Sciatic nerve (tissue), 2 donors: ENCODE measurements around the gene TBKBP1. TPM values are rescaled to one million over a fixed set of nuclear protein-coding genes. Genes with fewer than 3 reads are reported as not detected.
"Not testable (repeated sequence)": the region's sequence is repeated elsewhere in the genome, so short reads cannot be mapped to it uniquely, and the experiment has no call there.

ENCODE experiments used
- ATAC-seq: fragments of 200-7000 bp; cut with Tn5 transposase; one replicate; pipeline ENCODE4 v1.9.1; 2020; ENCODE audit warnings: mild to moderate bottlenecking, moderate library complexity
- DNase-seq: peaks from one replicate; pipeline ENCODE4 v3.0.0-alpha.2; 2020; ENCODE audit warnings: low spot score
- intact Hi-C: fragments of 100-400 bp; cut with DNase I; formaldehyde crosslinking; loops from one replicate; pipeline ENCODE4 v1.14.2; 2022
- total RNA-seq: library from RNA; stranded (reverse); fragmentation: NEBNext Ultra II Directional; extraction: Animal tissue kit (Norgen Biotek cat#: 25700); gene quantifications from one replicate; pipeline ENCODE4 v1.2.1, GENCODE V29; 2021
- donor health status: DM: no; HTN: no; CAD: no.
- donor health status: DM: no; HTN: no; CAD: no.

TBKBP1 gene
- total RNA-seq, 1 donor from 2014 or later, result 19.9 TPM

DNA sequence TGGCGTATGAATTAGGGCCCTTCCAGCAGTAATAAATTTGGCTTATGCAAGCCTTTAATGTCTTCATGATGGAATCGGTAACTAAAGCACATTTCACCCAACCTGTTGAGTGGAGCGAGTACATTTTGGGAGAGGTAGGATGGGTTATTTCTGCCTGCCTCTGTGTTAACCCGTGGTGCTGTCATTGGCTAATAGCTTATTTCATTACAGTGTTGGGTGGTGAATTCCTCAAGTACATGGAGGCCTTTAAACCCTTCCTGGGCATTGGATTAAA is 17.8 kb upstream of the TBKBP1 start:
- intact Hi-C loops, result no loop called here
- ATAC-seq (no peak), DNase-seq (no peak)

DNA sequence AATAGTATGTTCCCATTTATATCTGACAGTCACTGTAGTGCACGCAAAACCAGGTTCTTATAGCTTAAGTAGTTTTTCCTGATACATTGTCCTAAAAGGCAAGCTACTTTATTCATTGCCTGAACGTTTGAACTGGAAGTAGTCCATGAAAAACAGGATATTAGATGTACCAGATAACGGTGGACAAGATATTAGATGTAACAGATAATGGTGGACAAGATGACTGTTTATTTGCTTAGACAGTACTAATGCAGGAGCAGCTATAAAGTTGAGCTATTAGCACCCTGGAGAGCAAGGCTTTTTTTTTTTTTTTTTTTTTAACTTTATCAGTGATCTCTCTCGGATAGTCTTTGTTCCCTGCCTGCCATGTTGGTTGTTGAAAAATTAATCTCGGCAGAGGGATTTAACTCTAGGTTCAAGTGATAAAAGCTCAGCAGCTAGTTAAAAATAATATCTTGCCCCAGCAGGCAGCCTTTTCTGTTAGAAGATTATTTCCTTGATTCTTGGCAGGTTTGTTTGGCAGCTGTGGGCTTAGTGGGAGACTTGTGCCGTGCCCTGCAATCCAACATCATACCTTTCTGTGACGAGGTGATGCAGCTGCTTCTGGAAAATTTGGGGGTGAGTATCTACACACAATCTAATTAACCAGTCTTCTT is 17.3 kb upstream of the TBKBP1 start:
- intact Hi-C loops, result no loop called here
- ATAC-seq (no peak), DNase-seq (no peak)

DNA sequence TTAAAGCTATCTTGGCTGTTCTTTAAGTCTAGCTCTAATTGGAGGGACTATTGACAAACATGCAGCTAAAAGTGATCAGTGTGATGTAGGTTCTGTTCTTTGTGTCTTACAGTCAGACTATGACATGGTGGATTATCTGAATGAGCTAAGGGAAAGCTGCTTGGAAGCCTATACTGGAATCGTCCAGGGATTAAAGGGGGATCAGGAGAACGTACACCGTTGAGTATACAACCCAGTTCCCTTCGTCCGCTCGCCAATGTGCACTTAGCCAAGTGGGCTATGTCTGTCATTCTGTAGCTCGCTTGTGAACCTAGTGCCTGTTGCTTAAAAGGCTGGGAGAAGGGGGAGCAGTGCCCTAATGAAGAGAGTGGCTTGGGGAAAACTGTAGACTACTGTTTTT is 15.8 kb upstream of the TBKBP1 start:
- intact Hi-C loops, result no loop called here
- ATAC-seq (no peak), DNase-seq (no peak)

DNA sequence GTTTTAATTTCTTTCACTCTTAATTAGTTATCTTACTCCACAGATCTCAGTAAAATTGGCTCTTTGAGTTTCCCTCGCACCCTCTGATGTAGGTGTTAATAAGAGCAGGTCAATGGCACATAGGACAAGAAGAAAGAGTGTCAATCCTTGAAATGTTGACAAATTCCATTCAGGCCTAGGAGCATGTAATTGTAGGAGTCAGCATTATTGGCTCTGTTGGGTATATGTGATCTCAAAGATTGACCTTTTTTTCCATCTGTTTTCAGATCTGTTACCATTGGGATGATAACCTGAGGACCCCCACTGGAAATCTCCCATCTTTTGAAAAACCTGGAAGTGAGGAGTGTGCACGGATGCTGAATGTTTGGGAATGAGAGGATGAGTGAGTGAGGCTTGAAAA is 11.8 kb upstream of the TBKBP1 start:
- DNase-seq, result no peak
- intact Hi-C loops, result no loop called here
- no peak for ATAC-seq

DNA sequence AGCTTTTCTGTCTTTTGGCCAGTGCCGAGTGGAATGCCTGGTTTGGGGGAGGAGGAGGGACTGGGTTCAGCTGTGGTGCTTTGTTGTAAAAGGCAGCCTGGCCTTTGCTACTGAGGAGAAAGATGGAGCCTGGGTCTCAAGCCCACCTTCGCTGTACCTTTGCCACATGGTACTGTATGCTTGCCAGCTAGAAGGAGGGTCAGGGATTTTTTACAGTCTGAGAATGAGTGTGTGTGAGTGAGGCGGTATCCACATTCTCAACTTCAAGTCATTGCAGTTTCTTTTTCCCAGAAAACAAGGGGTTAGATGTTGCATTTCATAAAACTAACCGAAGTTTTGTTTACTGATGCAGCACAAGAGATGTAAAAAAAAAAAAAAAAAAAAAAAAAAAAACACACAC is 11.2 kb upstream of the TBKBP1 start:
- peak; percentile 56 for ATAC-seq
- DNase-seq, intact Hi-C loops: not testable (repeated sequence)

DNA sequence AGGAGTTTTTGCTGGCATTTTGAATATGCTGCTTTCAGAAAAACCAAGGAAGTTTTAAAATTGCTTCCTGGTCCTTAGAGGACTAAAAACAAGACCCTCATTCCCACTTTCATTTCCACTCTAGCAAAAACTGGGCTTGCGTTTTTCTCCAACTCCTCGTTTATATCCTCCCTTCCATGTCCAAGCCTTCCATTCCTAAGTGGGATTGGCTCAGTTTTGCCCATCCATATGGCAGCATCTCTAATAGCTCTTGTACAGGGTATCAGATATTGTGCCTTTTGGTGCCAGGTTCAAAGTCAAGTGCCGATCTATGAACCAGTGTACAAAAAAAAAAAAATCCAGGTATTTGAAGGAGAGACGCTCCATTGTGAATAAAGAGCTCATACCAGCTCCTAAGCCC is 9.9 kb upstream of the TBKBP1 start:
- intact Hi-C loops, result no loop called here
- DNase-seq, result no peak
- no peak for ATAC-seq

DNA sequence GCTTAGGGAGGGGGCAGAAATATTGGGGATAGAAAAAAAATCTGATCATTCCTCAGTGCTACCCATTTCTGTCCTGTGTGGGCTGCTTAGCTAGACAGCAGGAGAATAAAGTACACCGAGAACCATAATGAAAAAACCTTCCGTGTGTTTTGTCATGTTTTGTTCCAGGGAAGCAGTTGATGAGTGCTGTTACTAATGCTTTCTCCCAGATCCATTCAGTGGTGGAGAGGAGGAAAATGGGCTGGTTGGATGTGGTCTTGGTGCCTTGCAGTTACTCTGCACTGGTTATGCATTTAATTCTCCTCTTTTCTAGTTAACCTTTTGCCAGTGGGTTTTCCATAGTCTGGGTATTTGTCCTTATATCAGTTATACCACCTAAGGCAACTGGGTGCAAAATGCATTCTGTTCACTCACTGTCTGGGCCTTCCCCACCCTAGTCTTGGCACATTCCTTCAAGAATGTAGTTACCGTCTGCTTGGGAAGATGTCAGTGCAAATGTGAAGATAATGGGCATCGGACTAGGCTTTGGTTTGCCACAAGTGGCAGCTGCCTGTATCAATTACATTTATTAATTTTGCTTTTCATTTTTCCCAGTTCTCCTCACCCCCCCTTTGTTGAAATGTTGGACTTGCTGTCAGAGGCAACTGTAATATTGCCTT is 9.3 kb upstream of the TBKBP1 start:
- intact Hi-C loops, result no loop called here
- no peak for DNase-seq
- ATAC-seq, result no peak

DNA sequence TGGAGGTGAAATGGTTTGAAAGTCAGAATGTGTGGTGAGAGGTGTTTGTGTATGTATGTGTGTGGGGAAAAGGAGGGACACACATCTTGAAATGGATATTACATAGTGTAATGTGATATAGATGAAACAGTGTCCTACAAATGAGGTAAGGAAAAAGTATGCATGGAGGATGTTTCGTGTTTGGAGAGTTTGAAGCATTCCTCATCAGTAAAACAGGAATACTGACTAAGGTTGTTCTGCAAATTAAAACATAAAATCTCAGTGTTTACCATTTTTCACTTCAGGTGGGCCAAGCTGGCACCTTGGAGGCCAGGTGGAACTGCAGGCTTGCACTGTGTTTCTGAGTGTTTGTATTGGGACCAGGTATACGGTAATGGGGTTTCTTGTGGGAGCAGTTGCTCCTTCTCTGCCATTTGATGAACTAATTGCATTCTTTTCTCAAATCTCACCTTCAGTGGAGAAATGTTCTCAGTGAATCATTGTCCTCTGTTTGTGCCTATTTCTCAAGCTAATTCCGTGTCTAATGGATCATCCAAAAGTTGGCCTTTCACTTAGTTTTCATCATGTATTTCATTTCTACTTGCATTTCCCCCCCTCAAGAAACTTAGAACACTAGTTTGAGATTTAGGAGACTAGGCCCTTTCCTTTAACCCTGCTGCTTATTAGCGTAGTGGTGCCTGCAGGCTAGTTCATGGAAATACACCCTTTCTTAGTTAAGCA is 8.2 kb upstream of the TBKBP1 start:
- DNase-seq (no peak), ATAC-seq (no peak)
- intact Hi-C loops, result no loop called here

DNA sequence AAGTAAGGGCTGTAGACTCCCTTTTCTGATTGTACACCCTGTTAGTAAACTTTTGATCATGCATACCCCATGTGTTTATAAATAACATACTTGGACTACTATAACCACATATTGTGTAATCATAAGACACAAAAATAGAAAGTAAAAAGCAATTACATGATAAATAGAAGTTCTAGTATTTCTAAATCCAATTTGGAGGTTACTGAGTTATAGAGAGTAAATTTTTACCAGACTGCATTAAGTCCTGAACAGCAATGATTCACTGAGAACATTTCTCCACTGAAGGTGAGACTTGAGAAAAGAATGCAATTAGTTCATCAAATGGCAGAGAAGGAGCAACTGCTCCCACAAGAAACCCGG is 7.7 kb upstream of the TBKBP1 start:
- no peak for ATAC-seq
- no peak for DNase-seq
- intact Hi-C loops, result no loop called here

DNA sequence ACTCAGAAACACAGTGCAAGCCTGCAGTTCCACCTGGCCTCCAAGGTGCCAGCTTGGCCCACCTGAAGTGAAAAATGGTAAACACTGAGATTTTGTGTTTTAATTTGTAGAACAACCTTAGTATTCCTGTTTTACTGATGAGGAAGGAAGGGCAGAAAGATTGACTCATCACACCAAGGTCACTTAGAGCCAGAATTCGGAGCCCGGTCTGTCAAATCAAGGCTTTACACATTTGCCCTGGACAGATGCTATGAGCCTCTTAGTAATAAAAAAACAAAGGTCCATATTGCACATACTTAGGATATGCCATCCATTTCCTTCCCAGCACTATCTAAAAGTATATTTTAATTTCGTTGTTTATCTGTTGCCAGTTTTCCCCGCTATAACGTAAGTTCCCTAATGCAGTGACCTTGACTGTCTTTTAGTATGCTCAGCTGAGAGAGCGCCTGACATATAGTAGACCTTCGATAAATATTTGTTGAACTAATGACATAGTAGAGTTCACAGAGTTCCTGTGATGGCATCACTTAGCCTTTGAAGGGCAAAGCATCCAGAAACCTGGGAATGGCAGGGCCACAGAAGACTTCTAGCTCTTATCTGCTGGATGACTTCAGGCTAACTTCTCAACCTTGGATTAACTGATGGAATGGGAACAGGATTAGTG is 7.2 kb upstream of the TBKBP1 start:
- ATAC-seq, result no peak
- DNase-seq, result no peak
- intact Hi-C loops, result no loop called here

DNA sequence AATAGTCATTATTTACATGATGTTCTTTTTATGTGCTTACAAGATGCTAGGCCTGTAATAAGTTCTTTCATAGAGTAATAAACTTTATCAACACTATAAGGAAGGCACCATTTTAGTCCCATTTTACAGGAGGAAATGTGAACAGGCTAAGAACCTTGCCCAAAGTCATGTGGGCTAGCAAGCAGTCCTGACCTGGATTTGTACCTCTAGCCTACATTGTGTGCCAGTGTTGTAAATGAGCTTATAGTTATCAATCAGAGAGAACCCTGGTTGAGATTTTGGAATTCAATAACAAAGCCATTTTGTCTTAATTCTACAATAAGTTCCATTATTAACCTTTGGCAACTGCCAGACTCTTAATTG is 6.7 kb upstream of the TBKBP1 start:
- DNase-seq (no peak), ATAC-seq (no peak)
- intact Hi-C loops, result no loop called here

DNA sequence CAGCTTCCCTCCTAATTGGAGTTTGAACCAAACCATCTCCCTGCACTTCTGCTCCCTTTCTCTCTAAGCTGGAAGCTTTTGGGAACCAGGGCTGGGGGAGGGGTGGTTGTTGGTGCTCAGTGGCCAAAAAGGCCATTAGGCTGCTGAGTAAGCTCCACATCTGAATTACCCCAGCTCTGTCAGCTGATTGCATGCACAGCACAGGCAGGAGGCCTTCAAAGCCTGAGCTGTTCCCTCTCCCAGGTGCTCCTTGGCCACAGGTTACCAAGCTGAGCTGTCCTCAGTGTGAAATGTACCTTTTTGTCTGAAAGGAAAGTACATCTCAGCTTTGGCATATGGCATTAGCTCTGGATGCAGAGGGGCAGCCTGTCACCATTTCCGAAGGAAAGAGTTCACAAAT is 6.2 kb upstream of the TBKBP1 start:
- intact Hi-C loops, result no loop called here
- DNase-seq (no peak), ATAC-seq (no peak)

DNA sequence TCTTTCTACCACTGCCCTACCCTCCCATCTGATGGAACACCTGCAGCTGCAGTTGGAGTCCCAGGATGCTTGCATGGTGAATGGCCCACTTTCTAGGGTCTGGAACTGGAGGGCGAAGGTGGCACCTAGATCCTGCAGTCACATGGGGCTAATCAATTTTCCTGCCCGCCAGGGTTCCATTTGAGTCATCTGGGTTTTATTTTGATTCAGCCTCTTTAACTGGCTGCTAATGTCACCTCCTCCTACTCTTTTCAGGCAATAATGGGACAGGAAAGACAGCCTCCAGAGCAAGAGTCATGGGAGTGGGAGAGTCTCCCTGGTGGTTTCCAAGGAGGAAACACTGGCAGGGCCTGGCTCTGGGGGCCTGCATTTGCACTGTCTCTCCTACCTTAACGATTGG is 3.8 kb upstream of the TBKBP1 start:
- intact Hi-C loops, result no loop called here
- DNase-seq, result no peak
- no peak for ATAC-seq

DNA sequence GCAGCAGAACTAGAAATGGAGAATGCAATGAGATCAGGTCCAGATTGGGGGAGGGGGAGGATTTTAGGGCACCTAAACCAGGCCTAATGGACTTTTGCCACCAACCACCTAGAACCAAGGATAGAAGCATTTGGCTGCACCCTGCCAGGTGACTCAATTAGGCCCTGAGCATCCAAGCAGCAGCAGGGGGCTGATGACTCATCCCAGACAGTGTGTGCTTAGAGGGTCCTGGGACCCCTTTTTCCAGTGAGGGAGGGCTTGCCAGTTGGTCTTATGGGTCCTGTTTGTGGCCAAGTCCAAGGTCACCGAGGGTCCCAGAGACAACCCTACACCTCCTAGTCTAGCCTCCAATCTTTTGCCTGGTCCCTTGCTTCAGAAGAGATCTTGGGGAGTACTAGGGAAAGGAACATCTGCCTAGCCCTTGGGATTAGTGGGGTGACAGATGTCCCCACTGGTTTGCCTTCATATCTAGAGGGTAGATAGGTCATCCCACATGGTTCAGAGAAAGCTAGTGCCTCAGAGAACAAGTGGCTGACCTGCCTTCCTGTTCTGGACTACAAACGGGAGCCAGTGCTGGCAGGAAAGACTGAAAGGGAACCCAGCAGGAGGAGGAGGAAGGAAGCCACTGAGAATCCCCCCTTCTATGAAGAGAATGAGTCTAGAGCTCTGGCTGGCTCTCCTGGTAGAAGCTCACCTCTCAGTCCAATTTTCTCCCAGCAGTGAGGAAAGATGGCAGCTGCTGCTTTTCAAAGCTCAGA is 1.6 kb upstream of the TBKBP1 start:
- DNase-seq (no peak), ATAC-seq (no peak)
- intact Hi-C loops, result no loop called here

DNA sequence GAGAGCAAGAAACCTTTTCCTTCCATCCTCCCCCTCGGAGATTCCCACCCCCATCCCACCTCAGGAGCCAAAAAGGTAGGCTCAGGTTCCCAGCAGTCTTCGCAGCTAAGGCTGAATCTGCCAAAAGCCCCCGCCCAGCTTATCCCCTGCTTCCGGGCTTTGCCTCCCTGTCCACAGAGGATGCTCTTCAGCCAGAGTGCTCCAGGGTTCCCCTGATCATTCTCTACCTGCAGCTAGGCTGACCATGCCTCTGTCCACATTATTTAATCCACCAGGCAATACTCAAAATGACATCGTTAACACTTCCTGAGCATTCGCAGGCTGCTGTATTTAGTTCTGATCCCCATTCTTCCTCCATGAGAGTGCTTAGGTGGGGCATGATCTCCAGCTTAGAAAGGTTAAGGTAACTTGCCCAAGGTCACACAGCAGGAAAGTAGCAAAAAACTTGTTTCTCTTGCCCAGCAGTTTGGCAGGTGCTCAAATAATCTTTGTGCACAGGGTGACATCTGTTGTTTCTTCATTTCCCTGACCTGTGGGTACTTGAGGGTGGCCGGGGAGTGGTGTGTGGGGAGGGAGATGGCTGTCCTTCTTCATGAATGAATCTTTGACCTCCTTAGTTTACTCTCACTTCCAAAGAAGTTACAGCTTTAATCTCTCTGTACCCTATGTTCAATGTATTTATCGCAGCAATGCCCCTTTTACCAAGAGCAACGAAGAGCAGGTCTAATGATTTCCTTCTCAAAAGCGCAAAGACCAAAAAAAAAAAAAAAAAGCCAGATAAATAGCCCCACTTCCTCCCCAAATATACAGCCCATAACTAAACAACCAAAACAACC is 848 bp upstream of the TBKBP1 start:
- DNase-seq (no peak), ATAC-seq (no peak)
- intact Hi-C loops, result no loop called here

DNA sequence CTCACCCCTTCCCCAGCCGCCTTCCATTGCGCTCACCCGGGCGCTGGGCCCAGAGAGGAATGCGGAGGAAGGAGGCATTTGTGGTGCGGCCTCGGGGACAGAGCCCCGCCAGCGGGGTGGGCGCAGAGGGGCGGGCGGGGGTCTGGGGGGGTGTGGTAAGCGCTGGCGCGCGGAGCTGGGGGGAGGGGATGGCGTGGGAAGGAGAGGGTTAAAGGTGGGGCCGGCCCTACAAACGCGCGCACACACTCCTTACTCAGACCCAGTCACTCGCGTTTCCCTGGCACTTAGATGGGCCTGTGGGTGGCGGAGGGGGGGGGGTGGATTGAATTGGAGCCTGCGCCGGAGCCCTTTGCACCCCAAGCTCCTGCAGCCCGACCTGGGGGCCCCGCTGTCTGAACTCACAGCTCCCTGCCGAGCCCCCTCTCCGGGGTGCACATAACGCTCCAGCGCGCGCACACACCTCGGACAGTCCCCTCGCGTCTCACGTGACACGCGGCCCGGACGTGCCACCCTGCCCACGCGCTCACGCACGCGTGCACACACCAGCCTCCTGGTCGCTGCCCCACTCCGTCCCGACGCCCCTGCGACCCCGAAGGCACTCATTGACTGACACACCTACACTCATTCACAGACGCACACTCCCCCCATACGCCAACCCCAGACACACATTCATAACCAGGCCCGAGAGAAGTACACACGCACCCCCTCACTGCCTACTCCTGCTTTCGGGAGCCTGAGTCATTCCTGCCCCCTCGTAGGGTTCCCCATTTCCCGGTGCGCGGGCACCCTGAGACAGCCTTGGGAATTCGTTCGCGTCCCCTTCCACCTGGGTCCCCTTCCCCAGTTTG is 844 bp downstream of the TBKBP1 start:
- intact Hi-C loops, result no loop called here
- DNase-seq (peak; percentile 84), ATAC-seq (peak; percentile 87)

DNA sequence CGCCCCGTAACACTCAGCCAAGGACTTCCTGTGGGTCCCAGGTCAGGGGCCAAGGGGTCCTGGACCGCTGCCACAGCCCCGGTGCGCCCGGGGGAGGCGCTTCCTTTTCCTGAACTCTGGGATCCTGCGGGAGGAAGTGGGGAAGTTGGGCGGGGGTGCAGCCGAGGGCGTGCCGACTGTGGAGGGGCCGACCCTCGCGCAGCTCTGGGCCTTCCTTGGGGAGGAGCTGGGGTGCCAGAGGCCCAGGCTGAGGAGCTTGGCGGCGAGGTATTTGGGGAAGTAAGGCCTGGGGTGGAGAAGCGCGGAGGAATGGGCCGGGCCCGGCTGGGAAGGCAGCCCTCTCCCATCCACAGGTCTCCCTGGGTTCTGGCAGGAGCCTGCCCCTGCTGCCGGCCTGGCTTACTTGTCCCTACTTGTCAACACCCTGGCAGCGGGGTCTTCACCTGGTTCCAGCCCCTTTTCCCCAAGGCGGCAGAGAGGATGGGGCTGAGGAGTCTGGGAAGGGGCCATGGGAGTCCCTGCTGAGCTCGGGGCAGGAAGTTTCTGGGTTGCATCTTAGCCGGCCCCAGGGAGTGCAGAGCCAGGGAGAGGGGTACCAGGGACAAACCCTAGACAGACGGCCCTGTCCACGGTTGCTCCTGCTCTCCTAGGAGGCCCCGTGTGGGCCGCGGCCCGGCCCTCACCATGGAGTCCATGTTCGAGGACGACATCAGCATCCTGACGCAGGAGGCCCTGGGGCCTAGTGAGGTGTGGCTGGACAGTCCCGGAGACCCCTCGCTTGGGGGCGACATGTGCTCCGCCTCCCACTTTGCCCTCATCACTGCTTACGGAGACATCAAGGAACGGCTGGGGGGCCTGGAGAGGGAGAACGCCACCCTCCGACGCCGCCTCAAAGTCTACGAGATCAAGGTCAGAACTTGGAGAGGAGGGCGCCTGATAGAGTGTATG is 1.7 kb downstream of the TBKBP1 start:
- intact Hi-C loops, result no loop called here
- peak; percentile 77 for DNase-seq
- peak; percentile 48 for ATAC-seq
